A673 (cell line): ENCODE data around the gene EVI5L. TPM values are rescaled to one million over a fixed set of nuclear protein-coding genes. Genes with fewer than 3 reads are reported as not detected.

Experiments
- BruUV-seq: library from RNA; stranded (reverse); fragments of 400-500 nt; replicated peaks from 2 replicates; lab custom pipeline; 2021; lab: Mats Ljungman, UMichigan
- CTCF ChIA-PET: fragments of 300-600 bp; sonication (Branson Sonifier 250); formaldehyde crosslinking; loops from one replicate; lab custom pipeline; 2022; ENCODE audit warnings: antibody characterized with exemption; lab: Charles Lee
- POLR2A ChIA-PET: fragments of 300-600 bp; sonication (Branson Sonifier 250); formaldehyde crosslinking; loops from one replicate; lab custom pipeline; 2022; ENCODE audit warnings: antibody characterized with exemption; ENCODE audit not compliant: low non-redundant PET; lab: Charles Lee
- DNase-seq: peaks from one replicate; pipeline ENCODE4 v3.0.0-alpha.2; 2015; ENCODE audit warnings: low spot score
- H3K27ac ChIP-seq: fragments of 200-600 bp; sonication (generic); 2 replicates; pipeline ENCODE4 v1.5.1; 2016; ENCODE audit warnings: mixed run types, low read depth, mild to moderate bottlenecking, mixed read lengths, antibody characterized with exemption, low read length; ENCODE audit not compliant: poor library complexity, severe bottlenecking
- H3K27me3 ChIP-seq: fragments of 200-600 bp; sonication (generic); replicated peaks from 2 replicates; pipeline ENCODE4 v1.6.1; 2017; ENCODE audit warnings: mixed run types, low read depth, mild to moderate bottlenecking, mixed read lengths, antibody characterized with exemption, low read length; ENCODE audit not compliant: insufficient read depth, poor library complexity
- H3K36me3 ChIP-seq: fragments of 200-600 bp; sonication (generic); 2 replicates; pipeline ENCODE4 v1.6.1; 2016; ENCODE audit warnings: mixed run types, mild to moderate bottlenecking, mixed read lengths, antibody characterized with exemption, low read length; ENCODE audit not compliant: insufficient read depth, poor library complexity, severe bottlenecking
- H3K4me1 ChIP-seq: fragments of 200-600 bp; sonication (generic); 2 replicates; pipeline ENCODE4 v1.6.1; 2017; ENCODE audit warnings: mixed run types, mild to moderate bottlenecking, mixed read lengths, antibody characterized with exemption, low read length; ENCODE audit not compliant: insufficient read depth, poor library complexity, severe bottlenecking
- H3K4me3 ChIP-seq: fragments of 200-600 bp; sonication (generic); 2 replicates; pipeline ENCODE4 v1.5.1; 2016; ENCODE audit warnings: low read depth, mixed run types, mild to moderate bottlenecking, mixed read lengths, low read length; ENCODE audit not compliant: poor library complexity, severe bottlenecking
- H3K9me3 ChIP-seq: fragments of 200-600 bp; sonication (generic); 2 replicates; pipeline ENCODE4 v1.6.1; 2016; ENCODE audit warnings: mixed run types, low read depth, mild to moderate bottlenecking, mixed read lengths, antibody characterized with exemption, low read length; ENCODE audit not compliant: poor library complexity, severe bottlenecking
- EZH2 ChIP-seq: fragments of 200-600 bp; sonication (generic); IDR thresholded peaks from 2 replicates; pipeline ENCODE4 v1.6.1; 2017; ENCODE audit warnings: borderline replicate concordance, low read depth, mild to moderate bottlenecking, mixed read lengths, antibody characterized with exemption, low read length; ENCODE audit not compliant: poor library complexity, severe bottlenecking
- intact Hi-C: fragments of 100-400 bp; cut with micrococcal nuclease; formaldehyde crosslinking; loops from one replicate; pipeline ENCODE4 v1.10.0; 2022; ENCODE audit not compliant: unreplicated experiment
- total RNA-seq: library from RNA; stranded (reverse); gene quantifications from 2 replicates; pipeline ENCODE4 v1.2.3, GENCODE V29; 2021
- TF ChIP-seq, protein P1 (sequence below): fragments of 300-800, 200-600 bp; sonication (generic); conservative IDR thresholded peaks from 2 replicates; pipeline ENCODE4 v1.5.1; 2017; ENCODE audit warnings: low read depth, mild to moderate bottlenecking, antibody characterized with exemption, low read length, moderate library complexity, mixed read lengths

The EVI5L gene
- total RNA-seq, 1 experiment from 2014 or later = 4.8 TPM

DNA sequence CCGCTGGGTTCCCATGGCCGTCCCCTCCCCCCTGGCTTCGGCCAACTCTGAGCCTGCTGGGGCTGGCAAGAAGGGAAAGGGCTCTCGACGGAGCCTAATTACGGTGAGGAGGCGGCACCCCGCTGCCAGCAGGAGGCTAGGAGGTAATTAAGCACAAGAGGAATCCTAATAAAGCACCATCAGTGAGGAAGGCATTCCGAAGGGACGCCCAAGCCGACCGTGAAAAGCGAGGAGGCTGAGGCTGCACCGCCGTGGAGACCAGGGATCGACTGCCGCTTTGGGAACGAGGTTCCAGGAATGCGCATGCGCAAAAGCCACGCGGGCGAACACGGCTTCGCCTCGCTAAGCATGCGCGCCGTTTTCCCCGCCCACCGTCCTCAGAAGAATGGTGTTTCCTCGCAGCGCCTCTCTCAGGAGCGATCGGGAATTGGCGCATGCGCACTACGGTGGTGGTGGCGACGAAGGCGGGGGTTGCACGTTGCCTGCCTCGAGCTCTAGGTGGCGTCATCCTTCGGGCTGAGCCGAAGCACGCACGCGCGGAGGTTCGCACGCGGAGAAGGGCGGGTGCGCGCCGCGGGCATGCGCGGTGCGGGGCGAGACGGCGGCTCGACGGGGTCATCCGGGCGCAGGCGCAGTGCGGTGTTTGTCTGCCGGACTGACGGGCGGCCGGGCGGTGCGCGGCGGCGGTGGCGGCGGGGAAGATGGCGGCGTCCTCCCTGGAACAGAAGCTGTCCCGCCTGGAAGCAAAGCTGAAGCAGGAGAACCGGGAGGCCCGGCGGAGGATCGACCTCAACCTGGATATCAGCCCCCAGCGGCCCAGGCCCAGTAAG lies 73.4 kb downstream of the EVI5L start, which contains the start of gene MAP2K7:
TSS of gene MAP2K7 (plus strand) at position 634 of the 830 bp plus-strand sequence. CDS start at position 702, 68 bp downstream.
- CTCF ChIA-PET = interaction anchor here (0.9 to 1.0 kb wide), 2 partner anchors 17 to 34 kb away, joined by 3 to 5 read pairs; partner anchors contain the start of gene SNAPC2
- intact Hi-C loops = loop anchor here (2.0 kb wide), 1 partner anchor 33 kb away; no protein-coding TSS in a partner anchor
- peaks cover 8% of the 10 kb centered on the region for H3K36me3 ChIP-seq

DNA sequence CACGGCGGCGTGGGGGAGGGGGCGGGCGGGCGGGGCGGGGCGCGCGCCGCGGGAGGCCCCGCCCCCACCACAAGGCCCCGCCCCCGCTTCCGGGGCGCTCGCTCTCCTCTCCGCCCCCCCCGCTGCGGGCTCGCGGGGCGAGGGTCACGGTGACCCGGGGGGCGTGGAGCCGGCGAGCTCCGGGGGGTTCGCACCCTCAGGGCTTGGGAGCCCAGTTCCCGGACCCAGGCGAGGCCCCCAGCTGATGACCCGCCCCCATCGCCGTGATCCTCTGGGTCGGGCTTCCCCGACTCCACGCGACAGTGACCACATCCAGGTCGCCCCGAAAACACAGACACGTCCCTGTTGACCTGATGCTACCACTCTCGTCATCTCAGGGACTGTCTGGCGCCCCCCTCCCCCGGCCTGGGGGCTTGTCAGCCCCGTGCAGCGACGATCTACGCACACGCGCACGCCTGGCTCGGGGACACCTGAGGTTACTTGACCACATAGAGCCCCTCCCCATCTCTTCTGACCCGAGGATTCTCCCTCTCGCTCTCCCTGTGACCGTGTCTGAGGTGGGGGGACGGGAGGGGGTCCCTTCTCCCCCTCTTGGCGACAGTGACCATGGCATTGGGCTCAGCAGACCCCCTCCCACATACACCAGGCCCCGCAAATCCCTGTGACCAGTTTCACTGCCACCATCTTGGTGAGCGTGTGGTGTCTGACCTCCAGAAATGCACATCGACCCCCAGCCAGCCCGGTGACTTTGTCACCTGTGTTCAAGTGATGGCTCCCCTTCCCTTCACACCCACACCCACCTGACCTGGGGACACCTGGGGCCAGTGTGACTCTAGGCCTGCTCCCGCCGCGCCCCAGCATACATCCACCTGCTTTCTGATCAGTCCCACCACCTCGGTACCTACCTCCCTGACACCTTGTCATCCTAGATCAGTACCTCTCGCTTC lies 74.3 kb downstream of the EVI5L start:
- Histone ChIP-seq H3K4me1 (peaks cover 13% of the 10 kb centered on the region), H3K4me3 (peak overlapping the region; percentile 92), H3K27ac (peak overlapping the region; percentile 77), H3K27me3 (no peaks in the 10 kb centered on the region), H3K9me3 (no peaks in the 10 kb centered on the region), H3K36me3 (peaks cover 8% of the 10 kb centered on the region)
- no peak for DNase-seq
- CTCF ChIA-PET = interaction anchor here (0.9 to 1.0 kb wide), 2 partner anchors 16 to 35 kb away, joined by 3 to 5 read pairs; partner anchors contain the start of gene SNAPC2
- no TSS peak for BruUV-seq
- intact Hi-C loops = no loop called here
- TF ChIP-seq EZH2 = no peak
- TF ChIP-seq, protein P1, sequence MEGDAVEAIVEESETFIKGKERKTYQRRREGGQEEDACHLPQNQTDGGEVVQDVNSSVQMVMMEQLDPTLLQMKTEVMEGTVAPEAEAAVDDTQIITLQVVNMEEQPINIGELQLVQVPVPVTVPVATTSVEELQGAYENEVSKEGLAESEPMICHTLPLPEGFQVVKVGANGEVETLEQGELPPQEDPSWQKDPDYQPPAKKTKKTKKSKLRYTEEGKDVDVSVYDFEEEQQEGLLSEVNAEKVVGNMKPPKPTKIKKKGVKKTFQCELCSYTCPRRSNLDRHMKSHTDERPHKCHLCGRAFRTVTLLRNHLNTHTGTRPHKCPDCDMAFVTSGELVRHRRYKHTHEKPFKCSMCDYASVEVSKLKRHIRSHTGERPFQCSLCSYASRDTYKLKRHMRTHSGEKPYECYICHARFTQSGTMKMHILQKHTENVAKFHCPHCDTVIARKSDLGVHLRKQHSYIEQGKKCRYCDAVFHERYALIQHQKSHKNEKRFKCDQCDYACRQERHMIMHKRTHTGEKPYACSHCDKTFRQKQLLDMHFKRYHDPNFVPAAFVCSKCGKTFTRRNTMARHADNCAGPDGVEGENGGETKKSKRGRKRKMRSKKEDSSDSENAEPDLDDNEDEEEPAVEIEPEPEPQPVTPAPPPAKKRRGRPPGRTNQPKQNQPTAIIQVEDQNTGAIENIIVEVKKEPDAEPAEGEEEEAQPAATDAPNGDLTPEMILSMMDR = no peak
- POLR2A ChIA-PET = interaction anchor here (0.6 kb wide), 1 partner anchor 17 kb away, joined by 4 read pairs; no protein-coding TSS in a partner anchor

More for the DNA sequence above, 73.4 kb downstream of the EVI5L start, which contains the start of gene MAP2K7:
- POLR2A ChIA-PET = interaction anchor here (0.5 to 0.6 kb wide), 4 partner anchors 16 to 610 kb away, joined by 3 to 12 read pairs (median 6); no protein-coding TSS in a partner anchor
- Histone ChIP-seq H3K27ac (peak within 1 kb of the TSS; percentile 77), H3K27me3 (no peaks in the 10 kb centered on the region), H3K4me1 (peaks cover 13% of the 10 kb centered on the region), H3K9me3 (no peaks in the 10 kb centered on the region), H3K4me3 (peak within 1 kb of the TSS; percentile 92)
- TF ChIP-seq, protein P1 = peak; percentile 82
- no peak for TF ChIP-seq EZH2
- peak; percentile 99 for DNase-seq
- BruUV-seq = no TSS peak

DNA sequence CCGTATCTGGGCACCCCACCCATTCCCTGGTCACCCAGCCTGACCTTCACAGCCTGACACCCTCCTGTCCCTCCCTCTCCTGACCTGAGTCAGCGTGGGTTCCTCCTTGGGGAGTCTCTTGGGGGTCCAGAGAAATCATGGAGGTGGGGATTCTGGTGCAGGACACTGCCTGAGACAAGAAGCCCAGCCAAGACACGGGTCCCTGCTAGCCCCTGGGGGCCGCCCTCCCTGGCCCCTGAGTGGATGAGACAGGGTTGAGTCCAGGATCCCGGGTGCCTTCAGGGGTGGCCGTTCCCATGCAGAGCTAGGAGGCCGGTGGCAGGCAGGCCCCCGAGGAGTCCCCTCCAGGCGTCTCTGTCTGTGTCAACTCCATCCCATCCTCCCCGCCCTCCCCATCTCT lies 75.2 kb downstream of the EVI5L start:
- Histone ChIP-seq H3K4me1 (peaks cover 13% of the 10 kb centered on the region), H3K9me3 (no peaks in the 10 kb centered on the region), H3K4me3 (peak overlapping the region; percentile 92), H3K36me3 (peaks cover 14% of the 10 kb centered on the region), H3K27ac (peak overlapping the region; percentile 77), H3K27me3 (no peaks in the 10 kb centered on the region)
- ChIA-PET POLR2A (no interaction called here), CTCF (no interaction called here)
- no peak for TF ChIP-seq EZH2
- TF ChIP-seq, protein P1 = no peak
- no peak for DNase-seq
- intact Hi-C loops = no loop called here
- no TSS peak for BruUV-seq
